GM12864 (cell line): ENCODE data around the gene IP6K3.

Experiments used
- DNase-seq: peaks from one replicate; pipeline ENCODE4 v3.0.0-alpha.2; 2011; ENCODE audit warnings: low read depth
- H3K4me3 ChIP-seq: 2 replicates; pipeline ENCODE4 v1.5.1; 2011; ENCODE audit warnings: mild to moderate bottlenecking, low read depth, low read length, control low read depth
- TF ChIP-seq, protein P1 (sequence below): IDR thresholded peaks from 2 replicates; pipeline ENCODE4 v1.5.1; 2011; ENCODE audit warnings: low read depth, mild to moderate bottlenecking, moderate library complexity, low read length, control low read depth, inconsistent platforms; ENCODE audit errors: missing control alignments

IP6K3 gene

GRCh38 chr6:33783781-33784520, 37.2 kb upstream of the IP6K3 start:
- DNase-seq: no peak
- TF ChIP-seq, protein P1, sequence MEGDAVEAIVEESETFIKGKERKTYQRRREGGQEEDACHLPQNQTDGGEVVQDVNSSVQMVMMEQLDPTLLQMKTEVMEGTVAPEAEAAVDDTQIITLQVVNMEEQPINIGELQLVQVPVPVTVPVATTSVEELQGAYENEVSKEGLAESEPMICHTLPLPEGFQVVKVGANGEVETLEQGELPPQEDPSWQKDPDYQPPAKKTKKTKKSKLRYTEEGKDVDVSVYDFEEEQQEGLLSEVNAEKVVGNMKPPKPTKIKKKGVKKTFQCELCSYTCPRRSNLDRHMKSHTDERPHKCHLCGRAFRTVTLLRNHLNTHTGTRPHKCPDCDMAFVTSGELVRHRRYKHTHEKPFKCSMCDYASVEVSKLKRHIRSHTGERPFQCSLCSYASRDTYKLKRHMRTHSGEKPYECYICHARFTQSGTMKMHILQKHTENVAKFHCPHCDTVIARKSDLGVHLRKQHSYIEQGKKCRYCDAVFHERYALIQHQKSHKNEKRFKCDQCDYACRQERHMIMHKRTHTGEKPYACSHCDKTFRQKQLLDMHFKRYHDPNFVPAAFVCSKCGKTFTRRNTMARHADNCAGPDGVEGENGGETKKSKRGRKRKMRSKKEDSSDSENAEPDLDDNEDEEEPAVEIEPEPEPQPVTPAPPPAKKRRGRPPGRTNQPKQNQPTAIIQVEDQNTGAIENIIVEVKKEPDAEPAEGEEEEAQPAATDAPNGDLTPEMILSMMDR: no peak
- no peak overlapping the region for H3K4me3 ChIP-seq

DNA sequence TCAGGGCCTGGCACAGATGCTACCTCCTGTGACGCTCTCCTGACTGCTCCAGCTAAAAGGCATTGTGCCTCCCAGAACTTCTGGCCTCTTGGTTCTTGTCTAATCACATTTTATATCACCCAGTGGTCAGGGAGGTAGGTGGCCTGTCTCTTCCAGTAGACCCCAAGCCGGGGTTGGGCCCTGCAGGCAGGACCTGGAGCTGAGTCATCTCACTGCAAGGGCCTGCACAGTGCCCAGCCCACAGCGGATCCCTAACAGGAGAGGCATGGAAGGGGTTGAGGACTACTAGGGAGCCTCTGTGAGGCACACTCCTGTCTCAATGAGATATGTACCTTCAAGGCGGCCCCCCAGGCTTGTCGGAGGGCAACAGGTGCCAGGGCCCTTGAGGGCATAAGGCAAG, 35.9 kb upstream of the IP6K3 start:
- TF ChIP-seq, protein P1: no peak
- no peak for DNase-seq
- no peak overlapping the region for H3K4me3 ChIP-seq

- DNase-seq: no peak
- H3K4me3 ChIP-seq: no peak overlapping the region
- TF ChIP-seq, protein P1: no peak
These were observed 34.6 kb upstream of the IP6K3 start for GRCh38 chr6:33781131-33781975.

DNA sequence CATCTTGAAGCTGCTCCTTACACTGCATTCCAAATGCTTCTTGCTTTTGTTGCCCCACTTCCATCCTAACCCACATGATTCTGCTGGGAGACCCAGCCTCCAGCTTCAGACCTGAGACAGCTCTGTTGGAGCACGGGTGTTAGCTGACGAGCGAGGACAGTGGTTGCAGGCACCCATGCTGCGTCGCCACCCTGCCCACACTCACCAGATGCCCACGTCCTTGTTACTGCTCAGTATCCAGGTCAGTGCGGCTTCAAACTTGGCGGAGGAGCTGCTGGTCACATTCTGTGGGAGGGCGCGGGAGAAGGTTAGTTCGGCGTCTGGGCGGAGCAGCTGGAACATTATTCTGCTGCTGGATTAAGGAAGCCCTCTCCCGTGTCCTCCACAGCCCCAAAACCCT, 33.2 kb upstream of the IP6K3 start:
- TF ChIP-seq, protein P1: no peak
- no peak overlapping the region for H3K4me3 ChIP-seq
- no peak for DNase-seq

DNA sequence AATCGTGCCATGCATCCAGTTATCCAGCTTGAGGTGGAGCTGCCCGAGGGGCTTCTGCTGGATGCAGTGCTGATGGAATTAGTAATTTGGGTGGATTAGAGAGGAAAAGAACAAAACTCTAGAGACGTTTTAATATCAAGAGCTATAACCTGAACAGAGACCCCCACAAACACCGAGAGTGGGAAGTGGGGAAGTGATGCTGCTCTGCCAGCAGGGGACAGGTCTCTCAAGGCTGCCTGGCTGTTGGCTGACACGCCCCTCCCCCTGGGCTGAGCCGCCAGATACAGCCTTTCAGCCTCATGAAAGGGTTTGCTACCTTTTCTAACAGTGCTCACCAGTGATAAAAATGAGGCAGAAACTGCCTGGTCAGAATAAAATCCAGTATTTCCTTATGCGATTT, 32.6 kb upstream of the IP6K3 start:
- TF ChIP-seq, protein P1: no peak
- H3K4me3 ChIP-seq: no peak overlapping the region
- DNase-seq: no peak

DNA sequence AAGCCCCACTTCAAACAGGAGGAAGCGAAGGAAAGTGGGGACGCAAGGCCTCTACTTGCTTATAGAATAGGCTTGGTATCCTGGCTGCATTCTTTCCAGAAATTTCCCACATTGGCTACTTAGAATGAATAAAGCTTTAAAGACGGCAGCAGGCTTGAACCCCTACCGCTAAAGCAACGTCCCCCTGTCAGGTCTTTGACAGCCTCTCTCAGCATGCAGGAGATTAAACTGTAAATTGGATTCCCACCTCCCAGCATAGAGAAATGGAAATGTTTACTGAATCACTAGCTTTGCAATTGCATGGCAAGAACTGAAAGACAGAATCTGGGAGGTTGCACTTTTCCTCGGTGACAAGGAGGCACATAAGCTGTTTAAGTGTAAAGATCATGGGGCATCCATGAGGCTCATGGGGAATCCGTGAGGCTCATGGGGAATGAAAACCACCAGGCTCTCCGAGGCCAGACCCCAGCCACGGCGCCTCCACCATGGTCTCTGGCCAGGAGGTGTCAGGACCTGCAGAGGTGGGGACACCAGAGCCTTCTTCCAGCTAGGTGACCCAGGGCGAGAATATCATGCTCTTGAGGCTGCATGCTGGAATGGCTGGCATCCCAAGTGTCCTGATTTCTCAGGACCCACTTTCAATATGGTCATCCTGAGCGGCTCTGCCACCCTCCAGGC, 31.9 kb upstream of the IP6K3 start:
- TF ChIP-seq, protein P1: no peak
- H3K4me3 ChIP-seq: no peak overlapping the region
- DNase-seq: no peak
